HepG2 (cell line): ENCODE data around the gene FANCM. TPM values are rescaled to one million over a fixed set of nuclear protein-coding genes. Genes with fewer than 3 reads are reported as not detected.

ENCODE experiments used
- HNF4A ChIP-seq: sonication (generic); formaldehyde crosslinking; IDR thresholded peaks from 2 replicates; pipeline ENCODE4 v1.4.0; 2020; ENCODE audit warnings: missing genetic modification reagents
- HOXA9 ChIP-seq: sonication (generic); formaldehyde crosslinking; IDR thresholded peaks from 2 replicates; pipeline ENCODE4 v1.8.1; 2022; ENCODE audit warnings: missing genetic modification reagents, mild to moderate bottlenecking, moderate library complexity, borderline replicate concordance
- MEIS1 ChIP-seq: sonication (generic); formaldehyde crosslinking; IDR thresholded peaks from 2 replicates; pipeline ENCODE4 v1.9.0; 2021; ENCODE audit warnings: mild to moderate bottlenecking, missing genetic modification reagents, moderate library complexity, borderline replicate concordance
- MIXL1 ChIP-seq: IDR thresholded peaks from 2 replicates; pipeline ENCODE4 v1.6.1; 2016
- NFKBIZ ChIP-seq: IDR thresholded peaks from 2 replicates; pipeline ENCODE4 v1.6.1; 2018; ENCODE audit warnings: missing genetic modification reagents, missing compliant biosample characterization
- PAWR ChIP-seq: sonication (generic); formaldehyde crosslinking; IDR thresholded peaks from 2 replicates; pipeline ENCODE4 v1.4.0; 2020; ENCODE audit warnings: missing genetic modification reagents, mild to moderate bottlenecking, borderline replicate concordance
- POLR2A ChIP-seq, 2 experiments: IDR thresholded peaks; 2 replicates each; pipeline ENCODE4 v1.6.1; 2011; ENCODE audit warnings: low read depth in 2 of 2, low read length in 2 of 2, mild to moderate bottlenecking in 1 of 2, moderate library complexity in 1 of 2; ENCODE audit not compliant: insufficient read depth in 1 of 2
- RNF2 ChIP-seq: fragments of 450-650 bp; conservative IDR thresholded peaks from 2 replicates; pipeline ENCODE4 v1.6.1; 2016; ENCODE audit warnings: low read depth
- SP140L ChIP-seq: sonication (generic); formaldehyde crosslinking; IDR thresholded peaks from 2 replicates; pipeline ENCODE4 v1.4.0; 2020; ENCODE audit warnings: missing genetic modification reagents, borderline replicate concordance
- ZBTB3 ChIP-seq: sonication (generic); formaldehyde crosslinking; IDR thresholded peaks from 2 replicates; pipeline ENCODE4 v1.4.0; 2020; ENCODE audit warnings: low read depth, mild to moderate bottlenecking, moderate library complexity, missing genetic modification reagents, borderline replicate concordance
- ZFAT ChIP-seq: sonication (generic); formaldehyde crosslinking; conservative IDR thresholded peaks from 2 replicates; pipeline ENCODE4 v1.8.1; 2023; ENCODE audit warnings: missing genetic modification reagents, inconsistent platforms
- ZNF180 ChIP-seq: sonication (generic); formaldehyde crosslinking; IDR thresholded peaks from 2 replicates; pipeline ENCODE4 v1.4.0; 2020; ENCODE audit warnings: low read depth, missing genetic modification reagents, borderline replicate concordance
- ZNF280B ChIP-seq: sonication (generic); formaldehyde crosslinking; IDR thresholded peaks from 2 replicates; pipeline ENCODE4 v1.5.0; 2020; ENCODE audit warnings: missing genetic modification reagents, mild to moderate bottlenecking, borderline replicate concordance
- ZNF382 ChIP-seq: sonication (generic); formaldehyde crosslinking; IDR thresholded peaks from 2 replicates; pipeline ENCODE4 v1.5.0; 2020; ENCODE audit warnings: missing genetic modification reagents, mild to moderate bottlenecking, borderline replicate concordance
- ZNF552 ChIP-seq: sonication (generic); formaldehyde crosslinking; IDR thresholded peaks from 2 replicates; pipeline ENCODE4 v1.9.0; 2022; ENCODE audit warnings: missing genetic modification reagents, mild to moderate bottlenecking, borderline replicate concordance
- ZNF841 ChIP-seq: sonication (generic); formaldehyde crosslinking; IDR thresholded peaks from 2 replicates; pipeline ENCODE4 v1.8.1; 2023; ENCODE audit warnings: missing genetic modification reagents, borderline replicate concordance
- ZUFSP ChIP-seq: sonication (generic); formaldehyde crosslinking; IDR thresholded peaks from 2 replicates; pipeline ENCODE4 v1.9.0; 2021; ENCODE audit warnings: missing genetic modification reagents, mild to moderate bottlenecking, borderline replicate concordance
- polyA plus RNA-seq, 8 experiments: library from polyadenylated mRNA; depleted of rRNA in 3 of 8; stranded (reverse) in 7 of 8; unstranded in 1 of 8; fragments of >200 nt; fragmentation: Illumina TruSeq in 4 of 8; extraction: Trizol in 4 of 8; gene quantifications; 2 replicates each; pipeline versions ENCODE4 v1.2.1 to v1.2.3, GENCODE V29; 2011 to 2016; ENCODE audit warnings: low read depth in 4 of 8, missing spikeins in 1 of 8, mixed read lengths in 1 of 8; ENCODE audit not compliant: insufficient read depth in 1 of 8
- total RNA-seq, 5 experiments: library from RNA; depleted of rRNA; stranded (reverse); fragments of >200 nt; fragmentation: Illumina TruSeq; extraction: Trizol; gene quantifications; 2 replicates each; pipeline ENCODE4 v1.2.3, GENCODE V29; 2016; ENCODE audit warnings: low read depth in 1 of 5
- TF ChIP-seq, protein P1 (sequence below), 2 experiments: sonication (generic) in 1 of 2; formaldehyde crosslinking in 1 of 2; IDR thresholded peaks; 2 replicates each; pipeline versions ENCODE4 v1.4.0 to v1.6.1; 2016 to 2020; ENCODE audit warnings: borderline replicate concordance in 1 of 2, low read depth in 1 of 2, mild to moderate bottlenecking in 1 of 2, missing genetic modification reagents in 1 of 2
- TF ChIP-seq, protein P2 (sequence below): sonication (generic); formaldehyde crosslinking; IDR thresholded peaks from 2 replicates; pipeline ENCODE4 v1.4.0; 2020; ENCODE audit warnings: missing genetic modification reagents

Gene FANCM
- total and polyA plus RNA-seq, 2 of the 13 experiments (the other 11 are each of a cell fraction or from before 2014, with no cell fraction given), result 2.6 to 10.4 TPM

DNA sequence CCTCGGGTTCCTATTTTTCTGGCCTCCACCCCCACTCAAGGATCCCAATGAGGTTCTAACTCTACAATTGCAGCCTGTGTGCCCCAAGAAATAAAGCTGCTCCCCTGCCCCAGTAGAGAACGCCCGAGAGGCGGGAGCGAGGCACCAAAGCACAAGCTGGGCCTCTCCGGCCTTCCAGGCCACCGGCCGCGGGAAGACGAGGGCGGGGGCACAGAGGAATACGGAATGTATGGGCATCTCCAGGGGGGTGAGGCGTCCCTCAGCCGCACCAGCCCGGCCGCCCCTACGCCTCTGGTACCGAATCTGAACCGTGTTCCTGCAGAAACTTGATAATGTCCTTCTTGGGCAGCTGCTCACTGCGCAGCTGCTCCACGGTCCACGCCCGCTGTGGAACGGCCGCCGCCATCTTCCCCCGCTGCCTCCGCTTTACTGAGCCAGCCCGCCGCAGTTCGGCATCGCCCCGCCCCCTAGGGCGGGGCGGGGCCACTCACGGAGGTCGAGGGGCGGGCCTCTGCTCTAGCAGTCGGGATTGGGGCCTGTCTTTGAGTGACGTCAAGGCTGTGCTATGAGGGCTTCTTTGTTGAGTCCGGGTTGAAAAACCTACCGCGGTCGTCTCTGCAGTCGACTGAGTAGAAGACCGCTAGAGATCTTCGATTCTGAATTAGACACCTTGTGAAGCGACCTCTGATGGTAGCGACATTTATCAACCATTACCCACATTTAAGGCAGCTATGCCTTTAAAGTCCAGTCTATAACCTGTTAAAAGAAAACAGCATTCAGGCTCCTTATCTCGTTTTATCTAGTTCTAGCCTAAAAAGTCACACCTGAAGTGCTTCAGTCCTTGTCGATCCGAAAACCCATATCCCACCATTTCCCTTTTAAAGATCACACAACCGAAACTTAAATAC is 1.4 kb upstream of the FANCM start, which contains the start of gene FKBP3 (continued):
- peak; percentile 74; the same call in 1 of the 2 replicates for TF ChIP-seq ZNF552
- TF ChIP-seq HOXA9 (CRISPR knock-in tag), result no peak
- no peak for TF ChIP-seq ZUFSP (CRISPR knock-in tag)
- TF ChIP-seq ZNF382 (CRISPR knock-in tag), result no peak
- TF ChIP-seq ZNF280B, result peak; percentile 75; the same call in 1 of the 2 replicates
- no peak for TF ChIP-seq ZNF180 (CRISPR knock-in tag)
- no peak for TF ChIP-seq ZNF841
- TF ChIP-seq POLR2A (IDR thresholded peaks at IDR 0.05; ENCODE audit: insufficient read depth in 1 of 2, low read depth in 2 of 2, low read length in 2 of 2), result peak; percentile 83 to 89
- no peak for TF ChIP-seq RNF2
- TF ChIP-seq PAWR (CRISPR knock-in tag), result no peak
- 0 out of 2 replicates have a peak, but pooled peaks have one; percentile 41 for TF ChIP-seq NFKBIZ (CRISPR knock-in tag)
- no peak for TF ChIP-seq MIXL1 (CRISPR knock-in tag)
- TF ChIP-seq HNF4A, result no peak
- no peak for TF ChIP-seq MEIS1 (CRISPR knock-in tag)
- TF ChIP-seq, protein P1, sequence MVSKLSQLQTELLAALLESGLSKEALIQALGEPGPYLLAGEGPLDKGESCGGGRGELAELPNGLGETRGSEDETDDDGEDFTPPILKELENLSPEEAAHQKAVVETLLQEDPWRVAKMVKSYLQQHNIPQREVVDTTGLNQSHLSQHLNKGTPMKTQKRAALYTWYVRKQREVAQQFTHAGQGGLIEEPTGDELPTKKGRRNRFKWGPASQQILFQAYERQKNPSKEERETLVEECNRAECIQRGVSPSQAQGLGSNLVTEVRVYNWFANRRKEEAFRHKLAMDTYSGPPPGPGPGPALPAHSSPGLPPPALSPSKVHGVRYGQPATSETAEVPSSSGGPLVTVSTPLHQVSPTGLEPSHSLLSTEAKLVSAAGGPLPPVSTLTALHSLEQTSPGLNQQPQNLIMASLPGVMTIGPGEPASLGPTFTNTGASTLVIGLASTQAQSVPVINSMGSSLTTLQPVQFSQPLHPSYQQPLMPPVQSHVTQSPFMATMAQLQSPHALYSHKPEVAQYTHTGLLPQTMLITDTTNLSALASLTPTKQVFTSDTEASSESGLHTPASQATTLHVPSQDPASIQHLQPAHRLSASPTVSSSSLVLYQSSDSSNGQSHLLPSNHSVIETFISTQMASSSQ (IDR thresholded peaks at IDR 0.05; ENCODE audit: low read depth), result 0 out of 2 replicates have a peak, but pooled peaks have one; percentile 13
- TF ChIP-seq, protein P1 (CRISPR knock-in tag; IDR thresholded peaks at IDR 0.05; ENCODE audit: borderline replicate concordance), result peak; percentile 61; the same call in 1 of the 2 replicates
- no peak for TF ChIP-seq ZBTB3 (CRISPR knock-in tag)
- TF ChIP-seq ZFAT (CRISPR knock-in tag), result no peak
- TF ChIP-seq SP140L (CRISPR knock-in tag), result peak; percentile 18; the same call in 1 of the 2 replicates
- TF ChIP-seq, protein P2, sequence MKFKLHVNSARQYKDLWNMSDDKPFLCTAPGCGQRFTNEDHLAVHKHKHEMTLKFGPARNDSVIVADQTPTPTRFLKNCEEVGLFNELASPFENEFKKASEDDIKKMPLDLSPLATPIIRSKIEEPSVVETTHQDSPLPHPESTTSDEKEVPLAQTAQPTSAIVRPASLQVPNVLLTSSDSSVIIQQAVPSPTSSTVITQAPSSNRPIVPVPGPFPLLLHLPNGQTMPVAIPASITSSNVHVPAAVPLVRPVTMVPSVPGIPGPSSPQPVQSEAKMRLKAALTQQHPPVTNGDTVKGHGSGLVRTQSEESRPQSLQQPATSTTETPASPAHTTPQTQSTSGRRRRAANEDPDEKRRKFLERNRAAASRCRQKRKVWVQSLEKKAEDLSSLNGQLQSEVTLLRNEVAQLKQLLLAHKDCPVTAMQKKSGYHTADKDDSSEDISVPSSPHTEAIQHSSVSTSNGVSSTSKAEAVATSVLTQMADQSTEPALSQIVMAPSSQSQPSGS, result peak; percentile 43; the same call in 1 of the 2 replicates
